Muscle of back (tissue), 11 donors: Measurements from ENCODE around the gene CELSR3. TPM values are rescaled to one million over a fixed set of nuclear protein-coding genes. Genes with fewer than 3 reads are reported as not detected.

ENCODE experiments used
- DNase-seq, 3 donors: peaks; one replicate each; pipeline versions ENCODE4 v3.0.0 to v3.0.0-alpha.2; 2013
- polyA plus RNA-seq, 10 donors: library from polyadenylated mRNA; unstranded; fragments of 120-200 nt; gene quantifications; one replicate each; pipeline ENCODE4 v1.2.1, GENCODE V29; 2013; ENCODE audit not compliant: insufficient read length in 10 of 10

Gene CELSR3
- polyA plus RNA-seq, 10 donors: 0.35 to 1.2 (median 0.66) TPM

- peak; percentile 46 to 85 (median 75) for DNase-seq
These were observed 1.1 kb downstream of the CELSR3 start for GRCh38 chr3:48661501-48662144.

DNA sequence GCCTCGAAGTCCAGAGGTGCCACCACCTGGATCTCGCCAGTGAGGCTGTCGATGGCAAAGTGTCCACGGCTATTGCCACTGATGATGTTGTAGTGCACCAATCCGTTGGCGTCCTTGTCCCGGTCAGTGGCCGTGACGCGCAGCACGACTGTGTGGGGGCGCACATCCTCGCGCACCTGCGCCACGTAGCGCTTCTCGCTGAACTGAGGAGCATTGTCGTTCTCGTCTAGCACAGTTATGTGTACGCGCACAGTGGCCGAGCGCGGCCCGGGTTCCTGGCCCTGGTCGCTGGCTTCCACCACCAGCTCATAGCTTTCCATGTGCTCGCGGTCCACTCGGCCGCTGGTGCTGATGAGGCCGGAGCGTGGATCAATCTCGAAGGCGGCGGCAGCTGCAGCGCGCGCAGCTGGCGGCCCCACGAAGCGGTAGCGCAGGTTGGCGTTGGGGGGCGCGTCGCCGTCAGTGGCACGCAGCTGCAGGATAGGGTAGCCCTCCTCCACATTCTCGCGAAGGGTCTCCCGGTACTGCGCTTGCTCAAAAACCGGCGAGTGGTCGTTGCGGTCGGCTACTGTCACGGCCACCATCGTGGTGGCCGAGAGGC, 1.8 kb downstream of the CELSR3 start:
- no peak for DNase-seq

DNA sequence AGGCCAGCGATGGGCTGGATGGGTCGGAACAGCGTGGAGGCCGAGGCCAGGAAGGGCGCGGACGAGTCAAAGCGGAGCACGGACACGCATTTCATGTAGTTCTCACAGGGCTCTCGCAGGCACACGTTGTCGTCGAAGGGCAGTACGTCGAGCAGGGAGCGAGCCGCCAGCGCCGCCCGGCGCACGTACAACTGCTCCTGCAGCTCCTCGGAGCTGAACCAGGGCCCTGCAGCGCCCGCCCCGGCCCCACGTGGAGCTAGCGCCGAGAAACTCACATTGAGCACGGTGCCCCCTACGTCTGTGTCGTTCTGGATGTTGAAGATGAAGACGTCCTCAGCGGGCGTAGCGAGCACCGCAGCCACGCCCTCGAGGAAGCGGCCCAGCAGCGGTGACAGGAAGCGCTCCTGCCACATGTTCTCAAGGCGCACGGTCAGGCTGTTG, 5.8 kb downstream of the CELSR3 start:
- no peak for DNase-seq

DNA sequence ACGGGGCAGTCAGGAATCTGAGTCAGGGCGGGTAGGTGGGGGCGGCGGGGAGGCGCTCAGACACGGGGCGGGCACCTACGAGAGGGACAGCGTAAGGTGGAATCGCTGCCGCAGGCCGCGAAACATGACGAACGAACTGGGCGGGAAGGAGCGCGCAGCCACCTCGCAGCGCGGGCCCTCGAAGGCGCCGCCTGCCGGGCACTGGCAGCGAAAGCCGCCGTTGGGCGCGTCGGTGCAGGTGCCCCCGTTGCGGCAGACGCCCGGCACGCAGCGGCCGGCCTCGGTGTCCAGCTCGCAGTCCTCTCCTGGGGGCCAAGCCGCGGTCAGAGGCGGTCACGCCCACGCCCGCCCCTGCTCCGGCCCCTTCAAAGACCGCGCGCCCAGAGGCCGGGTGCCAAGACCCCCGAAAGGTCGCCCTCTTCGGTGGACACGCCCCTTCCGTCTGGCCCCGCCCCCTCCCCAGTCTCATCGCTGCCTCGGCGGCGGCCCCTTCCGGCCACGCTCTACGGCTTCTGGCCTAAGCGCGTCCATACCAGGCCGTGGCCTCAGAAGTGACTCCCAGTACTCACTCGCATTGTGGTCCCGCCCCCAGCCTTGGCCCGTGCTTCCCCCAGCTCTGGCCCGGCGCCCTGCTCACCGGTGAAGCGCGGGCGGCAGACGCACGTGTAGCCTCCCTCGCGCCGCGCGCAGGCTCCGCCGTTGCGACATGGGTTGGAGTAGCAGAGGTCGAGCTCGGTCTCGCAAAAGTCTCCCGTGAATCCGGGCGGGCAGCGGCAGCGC, 6.4 kb downstream of the CELSR3 start:
- peak in 2 of 3 donors; percentile 72 to 89 for DNase-seq

- peak in 1 of 3 donors; percentile 19 for DNase-seq
These were observed 7.1 kb downstream of the CELSR3 start for GRCh38 chr3:48655606-48656005.

- DNase-seq: no peak
These were observed 7.6 kb downstream of the CELSR3 start for GRCh38 chr3:48655063-48655462.

DNA sequence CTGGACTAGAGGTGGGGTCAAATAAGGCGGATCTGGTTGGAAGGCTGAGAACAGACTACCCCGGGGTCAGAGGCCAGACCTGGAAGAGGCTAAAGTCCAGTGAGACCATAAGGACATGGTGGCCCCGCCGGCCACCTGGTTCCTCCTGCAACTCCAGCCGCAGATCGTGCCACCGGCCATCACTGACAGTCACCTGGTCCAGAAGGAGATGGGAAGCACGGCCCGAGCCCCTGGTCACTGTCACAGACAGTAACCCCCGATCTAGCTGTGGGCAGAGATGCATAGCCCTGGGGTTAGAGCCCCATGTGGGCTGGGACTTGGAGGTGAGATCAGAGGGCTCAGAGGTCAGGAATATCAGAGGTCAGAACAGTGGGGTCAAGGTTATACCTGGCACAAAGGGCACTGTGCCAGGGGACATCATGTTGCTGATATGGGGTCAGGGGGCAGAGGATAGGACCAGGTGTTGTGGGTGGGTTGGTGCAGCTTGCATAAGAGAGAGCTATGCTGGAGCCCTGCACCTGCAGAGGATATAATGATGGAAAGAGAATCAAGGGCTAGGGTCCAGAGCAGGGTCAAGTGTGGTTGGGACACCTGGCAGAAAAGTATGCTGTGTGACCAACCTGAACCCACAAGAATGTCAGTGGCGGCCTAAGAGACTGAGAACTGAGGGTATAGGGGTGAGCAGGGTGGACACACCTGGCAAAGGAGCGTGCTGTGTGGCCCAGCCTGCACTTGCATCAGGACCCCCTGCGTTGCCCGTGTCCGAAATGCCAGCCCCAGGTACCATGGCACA, 9.6 kb downstream of the CELSR3 start:
- DNase-seq: no peak

- DNase-seq: no peak
These were observed 10.9 kb downstream of the CELSR3 start for GRCh38 chr3:48651771-48652170.

DNA sequence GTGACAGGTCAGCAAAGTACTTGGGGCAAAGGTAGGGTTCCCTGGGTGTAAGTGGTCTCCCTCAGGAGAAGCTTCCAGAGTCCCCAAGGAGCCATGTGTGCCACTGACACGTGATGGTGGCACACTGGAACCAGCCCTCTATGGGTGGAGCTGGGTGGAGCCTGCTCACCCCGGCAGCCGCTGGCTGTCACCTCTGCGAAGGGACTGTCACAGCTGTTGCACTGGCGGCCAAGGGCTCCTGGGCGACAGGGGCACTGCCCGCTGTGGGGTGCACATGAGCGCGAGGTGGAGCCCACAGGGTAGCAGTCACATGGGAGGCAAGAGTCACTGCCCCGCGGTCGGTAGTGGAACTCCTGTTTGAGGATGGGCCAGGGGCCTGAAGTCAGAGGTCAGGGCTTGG, 12.0 kb downstream of the CELSR3 start:
- no peak for DNase-seq

- no peak for DNase-seq
These were observed 14.4 kb downstream of the CELSR3 start for GRCh38 chr3:48648188-48648850.

DNA sequence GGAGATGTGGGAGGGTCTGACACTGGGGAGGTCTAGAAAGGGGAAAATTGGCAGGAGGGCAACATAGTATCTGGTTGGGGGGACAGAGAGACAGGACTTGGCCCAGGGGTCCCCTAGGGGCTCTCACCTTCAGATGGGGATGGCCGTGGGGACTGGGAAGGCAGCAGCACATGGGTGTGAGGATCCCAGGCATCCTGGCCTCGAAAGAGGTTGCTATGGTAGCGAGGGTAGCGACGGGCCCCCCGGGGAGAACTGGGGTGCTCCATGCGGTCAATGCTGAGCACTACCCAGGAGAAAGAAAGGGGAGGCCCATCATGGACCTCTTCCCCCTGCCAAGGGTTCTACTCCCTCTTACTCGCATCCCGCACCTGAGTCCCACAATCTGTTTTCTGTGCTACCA, 15.0 kb downstream of the CELSR3 start:
- no peak for DNase-seq

- DNase-seq: no peak
These were observed 17.6 kb downstream of the CELSR3 start for GRCh38 chr3:48644898-48645760.

- no peak for DNase-seq
These were observed 20.1 kb downstream of the CELSR3 start for GRCh38 chr3:48642605-48643004.

GRCh38 chr3:48641396-48641795, 21.3 kb downstream of the CELSR3 start:
- no peak for DNase-seq

- DNase-seq: no peak
These were observed 22.6 kb downstream of the CELSR3 start for GRCh38 chr3:48639944-48640606.

DNA sequence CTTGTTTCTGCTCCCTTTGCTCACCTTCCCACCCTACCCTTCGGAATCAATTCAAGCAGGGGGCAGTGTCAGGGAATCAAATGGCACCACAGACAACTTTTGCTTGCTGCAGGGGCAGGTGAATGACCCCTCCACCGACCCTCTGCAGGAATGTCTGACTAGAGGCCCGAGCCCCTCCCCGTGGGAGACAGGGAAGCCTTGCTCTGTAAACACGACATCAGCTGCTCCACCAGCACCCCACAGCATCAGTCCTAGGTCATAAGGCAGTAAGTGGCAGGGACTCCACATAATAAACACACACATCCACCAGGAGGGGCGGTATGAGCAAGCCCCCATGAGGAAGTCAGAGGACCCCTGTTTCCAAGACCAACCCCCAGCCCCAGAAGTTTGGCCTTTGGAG, 25.4 kb downstream of the CELSR3 start:
- DNase-seq: no peak

DNA sequence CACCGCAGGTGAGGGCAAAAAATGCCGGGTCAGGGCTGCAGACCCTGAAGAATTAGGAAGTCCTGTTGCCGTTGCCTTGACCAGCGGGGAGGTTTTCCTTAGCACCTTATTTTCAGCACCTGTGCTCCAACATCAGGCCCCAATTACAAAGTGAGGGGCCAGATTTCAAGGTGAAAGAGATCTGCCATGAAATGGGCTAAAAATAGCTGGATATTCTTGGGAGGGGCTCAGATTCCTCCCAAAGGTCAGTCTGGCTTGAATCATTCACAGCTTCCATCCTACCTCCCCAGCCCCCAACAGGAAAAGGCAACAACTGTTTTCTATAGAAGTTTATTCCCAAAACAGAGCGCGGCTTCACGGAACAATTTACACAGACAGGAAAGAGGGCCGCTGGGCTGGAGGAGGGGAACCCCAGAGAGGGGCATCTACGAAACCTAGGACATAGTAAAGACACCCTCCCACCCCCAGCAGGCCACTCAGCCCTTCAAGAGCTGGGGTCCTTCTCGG, 26.5 kb downstream of the CELSR3 start:
- peak in 2 of 3 donors; percentile 17 to 52 for DNase-seq

GRCh38 chr3:48635222-48636021, 27.3 kb downstream of the CELSR3 start, which contains the start of gene SLC26A6:
SLC26A6 (minus strand) TSS chr3:48635461; CDS start chr3:48635393, 68 bp downstream.
- peak; percentile 95 to 99 (median 98) for DNase-seq
